Trophoblast cell (in vitro differentiated cells and primary cell): ENCODE results near the gene CCDC85C.

ENCODE experiments used
- DNase-seq, 2 donors: peaks; one replicate each; pipeline ENCODE4 v3.0.0-alpha.2; 2016
- H2AFZ ChIP-seq: 2 replicates; pipeline ENCODE4 v1.6.1; 2013; ENCODE audit warnings: low read length, moderate library complexity, mild to moderate bottlenecking; ENCODE audit not compliant: insufficient read depth, poor library complexity
- H2AK5ac ChIP-seq: 2 replicates; pipeline ENCODE4 v1.6.1; 2013; ENCODE audit warnings: mild to moderate bottlenecking, low read length
- H2BK120ac ChIP-seq: 2 replicates; pipeline ENCODE4 v1.6.1; 2013; ENCODE audit warnings: low read length, mild to moderate bottlenecking, moderate library complexity; ENCODE audit not compliant: insufficient read depth, poor library complexity
- H2BK12ac ChIP-seq: 2 replicates; pipeline ENCODE4 v1.6.1; 2013; ENCODE audit warnings: mild to moderate bottlenecking, low read length, moderate library complexity
- H2BK5ac ChIP-seq: 2 replicates; pipeline ENCODE4 v1.6.1; 2013; ENCODE audit warnings: low read length, low read depth, moderate library complexity, mild to moderate bottlenecking; ENCODE audit not compliant: poor library complexity
- H3K14ac ChIP-seq: 2 replicates; pipeline ENCODE4 v1.6.1; 2013; ENCODE audit warnings: mild to moderate bottlenecking, low read length
- H3K18ac ChIP-seq: 2 replicates; pipeline ENCODE4 v1.6.1; 2013; ENCODE audit warnings: mild to moderate bottlenecking, low read length
- H3K23ac ChIP-seq: 2 replicates; pipeline ENCODE4 v1.6.1; 2013; ENCODE audit warnings: low read length
- H3K27ac ChIP-seq: 2 replicates; pipeline ENCODE4 v1.5.1; 2013; ENCODE audit warnings: low read depth, mild to moderate bottlenecking, inconsistent platforms, low read length, moderate library complexity
- H3K27me3 ChIP-seq: 2 replicates; pipeline ENCODE4 v1.6.1; 2013; ENCODE audit warnings: inconsistent platforms, mild to moderate bottlenecking, low read length, moderate library complexity; ENCODE audit not compliant: insufficient read depth
- H3K36me3 ChIP-seq, 2 experiments: 1 replicate in 1 of 2; 2 replicates in 1 of 2; pipeline ENCODE4 v1.6.1; 2013; ENCODE audit warnings: low read length in 2 of 2, mild to moderate bottlenecking in 2 of 2, moderate library complexity in 1 of 2; ENCODE audit not compliant: insufficient read depth in 2 of 2, control insufficient read depth in 1 of 2
- H3K4ac ChIP-seq: 2 replicates; pipeline ENCODE4 v1.6.1; 2013; ENCODE audit warnings: low read depth, mild to moderate bottlenecking, low read length, moderate library complexity
- H3K4me1 ChIP-seq, 2 experiments: 1 replicate in 1 of 2; 2 replicates in 1 of 2; pipeline ENCODE4 v1.6.1; 2013; ENCODE audit warnings: low read length in 2 of 2, mild to moderate bottlenecking in 2 of 2, moderate library complexity in 1 of 2; ENCODE audit not compliant: insufficient read depth in 2 of 2, control insufficient read depth in 1 of 2
- H3K4me2 ChIP-seq: 2 replicates; pipeline ENCODE4 v1.6.1; 2013; ENCODE audit warnings: inconsistent platforms, mild to moderate bottlenecking, low read length, moderate library complexity
- H3K4me3 ChIP-seq: 2 replicates; pipeline ENCODE4 v1.5.1; 2013; ENCODE audit warnings: mild to moderate bottlenecking, low read depth, low read length, inconsistent platforms
- H3K79me1 ChIP-seq: one replicate; pipeline ENCODE4 v1.6.1; 2013; ENCODE audit warnings: low read length
- H3K79me2 ChIP-seq: 2 replicates; pipeline ENCODE4 v1.6.1; 2013; ENCODE audit warnings: low read length, mild to moderate bottlenecking; ENCODE audit not compliant: control insufficient read depth, insufficient read depth, poor library complexity
- H3K9ac ChIP-seq: 2 replicates; pipeline ENCODE4 v1.6.1; 2013; ENCODE audit warnings: mild to moderate bottlenecking, low read length
- H3K9me3 ChIP-seq: 2 replicates; pipeline ENCODE4 v1.6.1; 2013; ENCODE audit warnings: low read depth, mild to moderate bottlenecking, control low read depth, inconsistent platforms, low read length; ENCODE audit not compliant: insufficient read depth
- H4K12ac ChIP-seq: 2 replicates; pipeline ENCODE4 v1.6.1; 2013; ENCODE audit warnings: low read depth, mild to moderate bottlenecking, low read length, moderate library complexity
- H4K8ac ChIP-seq: 2 replicates; pipeline ENCODE4 v1.6.1; 2013; ENCODE audit warnings: low read depth, mild to moderate bottlenecking, low read length, moderate library complexity
- H4K91ac ChIP-seq: one replicate; pipeline ENCODE4 v1.6.1; 2013; ENCODE audit warnings: low read depth, mild to moderate bottlenecking, low read length, moderate library complexity
- WGBS: extraction: QIAGEN DNeasy Blood & Tissue Kit; methylation state at CpG from one replicate; pipeline ENCODE4 v1.1.7; 2013; ENCODE audit warnings: missing lambda C conversion rate; ENCODE audit not compliant: insufficient read length, insufficient coverage; ENCODE audit errors: extremely low coverage; 5-methylcytosine and 5-hydroxymethylcytosine counted together

Gene CCDC85C

GRCh38 chr14:99589651-99590530, 14.1 kb downstream of the CCDC85C start:
- Histone ChIP-seq H3K4me3 (no peak overlapping the region), H3K4ac (peak overlapping the region; percentile 12), H3K4me2 (no peak overlapping the region), H3K27me3 (no peaks in the 10 kb centered on the region), H4K91ac (no peak overlapping the region), H3K4me1 (peaks cover 33 to 42% of the 10 kb centered on the region in 2 experiments), H3K23ac (no peak overlapping the region), H3K79me2 (peaks cover 14% of the 10 kb centered on the region), H3K36me3 (no peaks in the 10 kb centered on the region), H3K9me3 (no peaks in the 10 kb centered on the region), H3K79me1 (peaks cover 9% of the 10 kb centered on the region), H3K27ac (no peak overlapping the region), H4K12ac (no peak overlapping the region), H4K8ac (no peak overlapping the region), H3K18ac (peak overlapping the region; percentile 31), H2AK5ac (no peak overlapping the region), H2BK5ac (no peak overlapping the region), H3K14ac (no peak overlapping the region), H2AFZ (no peak overlapping the region), H2BK12ac (no peak overlapping the region), H3K9ac (no peak overlapping the region), H2BK120ac (no peak overlapping the region)
- no CpG with 5 or more reads among the region's 17 CpGs for WGBS
- no peak for DNase-seq

GRCh38 chr14:99589031-99589441, 15.0 kb downstream of the CCDC85C start:
- no peak overlapping the region for H3K4me3 ChIP-seq
- no peak overlapping the region for H4K12ac ChIP-seq
- H3K14ac ChIP-seq = no peak overlapping the region
- peak overlapping the region; percentile 5 for H3K4ac ChIP-seq
- no peaks in the 10 kb centered on the region for H3K9me3 ChIP-seq
- H2BK5ac ChIP-seq = no peak overlapping the region
- no peak overlapping the region for H2AFZ ChIP-seq
- H3K4me1 ChIP-seq = peaks cover 33 to 42% of the 10 kb centered on the region in 2 experiments
- H3K23ac ChIP-seq = no peak overlapping the region
- no peak overlapping the region for H2BK12ac ChIP-seq
- H3K27me3 ChIP-seq = no peaks in the 10 kb centered on the region
- DNase-seq = peak in 1 of 2 donors; percentile 11
- H3K27ac ChIP-seq = no peak overlapping the region
- WGBS = no CpG with 5 or more reads among the region's 18 CpGs
- no peak overlapping the region for H3K4me2 ChIP-seq
- no peak overlapping the region for H2AK5ac ChIP-seq
- H3K18ac ChIP-seq = peak overlapping the region; percentile 57
- peaks cover 14% of the 10 kb centered on the region for H3K79me2 ChIP-seq
- no peaks in the 10 kb centered on the region for H3K36me3 ChIP-seq
- peaks cover 9% of the 10 kb centered on the region for H3K79me1 ChIP-seq
- no peak overlapping the region for H4K91ac ChIP-seq
- H2BK120ac ChIP-seq = no peak overlapping the region
- H4K8ac ChIP-seq = no peak overlapping the region
- H3K9ac ChIP-seq = no peak overlapping the region

- H2BK5ac ChIP-seq = no peak overlapping the region
- no peak overlapping the region for H3K23ac ChIP-seq
- H4K91ac ChIP-seq = no peak overlapping the region
- no peak overlapping the region for H3K4me2 ChIP-seq
- H2AFZ ChIP-seq = no peak overlapping the region
- DNase-seq = no peak
- H3K4me1 ChIP-seq = peaks cover 33 to 42% of the 10 kb centered on the region in 2 experiments
- H3K79me1 ChIP-seq = peaks cover 9% of the 10 kb centered on the region
- peak overlapping the region; percentile 3 for H3K4ac ChIP-seq
- no peak overlapping the region for H3K4me3 ChIP-seq
- H3K9me3 ChIP-seq = no peaks in the 10 kb centered on the region
- H3K18ac ChIP-seq = peak overlapping the region; percentile 8
- H2BK120ac ChIP-seq = no peak overlapping the region
- H4K12ac ChIP-seq = no peak overlapping the region
- H3K27ac ChIP-seq = no peak overlapping the region
- WGBS = no CpG with 5 or more reads among the region's 18 CpGs
- peak overlapping the region; percentile 22 for H3K14ac ChIP-seq
- H3K27me3 ChIP-seq = no peaks in the 10 kb centered on the region
- H3K9ac ChIP-seq = no peak overlapping the region
- H3K79me2 ChIP-seq = peaks cover 14% of the 10 kb centered on the region
- no peaks in the 10 kb centered on the region for H3K36me3 ChIP-seq
- peak overlapping the region; percentile 20 for H2BK12ac ChIP-seq
- peak overlapping the region; percentile 1 for H2AK5ac ChIP-seq
- H4K8ac ChIP-seq = peak overlapping the region; percentile 6
Observed at GRCh38 chr14:99587460-99588278, 16.3 kb downstream of the CCDC85C start.

- Histone ChIP-seq H3K79me1 (peaks cover 9% of the 10 kb centered on the region), H3K4me3 (no peak overlapping the region), H3K27ac (no peak overlapping the region), H4K8ac (no peak overlapping the region), H3K79me2 (peaks cover 14% of the 10 kb centered on the region), H3K9ac (no peak overlapping the region), H3K4me1 (peaks cover 33 to 39% of the 10 kb centered on the region in 2 experiments), H3K9me3 (peaks cover 2% of the 10 kb centered on the region), H2AFZ (no peak overlapping the region), H3K27me3 (no peaks in the 10 kb centered on the region), H4K91ac (peak overlapping the region; percentile 33), H4K12ac (no peak overlapping the region), H2AK5ac (peak overlapping the region; percentile 22), H2BK12ac (no peak overlapping the region), H3K4me2 (no peak overlapping the region), H3K18ac (peak overlapping the region; percentile 18), H3K14ac (peak overlapping the region; percentile 9), H3K4ac (peak overlapping the region; percentile 57), H3K36me3 (no peaks in the 10 kb centered on the region), H2BK5ac (no peak overlapping the region), H3K23ac (no peak overlapping the region), H2BK120ac (no peak overlapping the region)
- WGBS = no CpG with 5 or more reads among the region's 13 CpGs
- DNase-seq = no peak
Observed at GRCh38 chr14:99586761-99587459, 17.1 kb downstream of the CCDC85C start.
